Measurements from ENCODE around the gene KCTD20.
"Not testable (repeated sequence)": the region's sequence is repeated elsewhere in the genome, so short reads cannot be mapped to it uniquely, and the experiment has no call there.

Gene KCTD20

DNA sequence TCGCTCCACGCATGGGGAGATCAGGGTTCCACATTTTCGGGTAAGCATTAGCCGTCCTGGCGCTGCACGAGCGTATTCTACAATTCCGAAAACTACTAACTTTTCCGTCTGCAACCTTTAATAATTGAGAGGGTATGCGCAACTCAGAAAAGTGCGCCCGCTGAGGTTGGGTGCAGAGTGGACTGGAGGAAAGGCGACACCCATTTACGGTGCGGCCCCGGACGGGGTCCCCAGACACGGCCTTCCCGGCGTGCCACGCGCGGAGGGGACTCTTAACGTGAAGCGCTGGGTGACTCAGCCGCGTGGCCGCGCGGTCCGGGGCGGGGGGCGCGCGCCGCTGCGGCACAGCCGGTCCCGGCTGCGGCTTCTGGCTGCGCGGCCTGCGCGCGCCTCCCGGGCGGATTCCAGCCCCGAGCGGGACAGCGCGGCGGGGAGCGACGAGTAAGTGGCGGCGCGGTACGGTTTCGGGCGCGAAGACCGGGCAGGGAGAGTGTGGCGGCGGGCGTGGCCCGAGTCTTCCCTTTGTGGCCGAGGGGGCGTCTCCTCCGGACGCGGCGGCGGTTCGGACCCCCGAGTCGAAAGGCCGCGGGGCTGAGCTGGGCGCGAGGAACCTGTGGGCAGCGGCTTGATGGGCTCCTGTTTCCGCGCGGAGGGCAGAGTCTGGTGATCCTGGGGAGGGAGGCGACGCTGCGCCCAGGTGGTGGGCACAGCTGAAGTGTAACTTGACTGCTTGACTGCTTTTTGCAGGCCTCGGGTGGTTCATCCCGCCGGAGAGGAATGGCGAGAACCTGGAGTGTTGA, at the start of gene KCTD20, which contains the start of gene PXT1:
KCTD20 (plus strand) TSS at position 330 of the 800 bp plus-strand sequence. CDS start 27,098 bp downstream, outside the sequence.
PXT1 (minus strand) TSS at position 184 of the 800 bp plus-strand sequence. CDS start 16,772 bp downstream, outside the sequence.
- peak; percentile 80 for DNase-seq (ENCODE audit: low read depth)

DNA sequence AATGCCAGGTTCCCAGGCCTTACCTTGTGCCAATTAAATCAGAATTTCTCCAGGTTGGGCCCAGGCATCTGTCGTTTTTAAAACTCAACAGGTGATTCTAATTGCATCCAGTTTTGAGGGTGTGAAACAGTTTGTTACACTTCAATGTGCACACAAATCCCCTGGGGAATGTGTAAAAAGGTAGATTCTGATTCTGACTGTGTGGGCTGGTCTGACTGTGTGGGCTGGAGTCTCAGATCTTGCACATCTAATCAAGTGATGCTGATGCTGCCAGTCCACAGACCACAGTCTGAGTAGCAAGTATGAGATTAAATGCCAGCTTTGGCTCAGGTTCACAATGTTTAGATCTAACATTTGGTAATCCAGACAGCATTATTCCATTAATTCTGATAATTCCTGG, 42.8 kb upstream of the KCTD20 start:
- DNase-seq (ENCODE audit: low read depth) = no peak

DNA sequence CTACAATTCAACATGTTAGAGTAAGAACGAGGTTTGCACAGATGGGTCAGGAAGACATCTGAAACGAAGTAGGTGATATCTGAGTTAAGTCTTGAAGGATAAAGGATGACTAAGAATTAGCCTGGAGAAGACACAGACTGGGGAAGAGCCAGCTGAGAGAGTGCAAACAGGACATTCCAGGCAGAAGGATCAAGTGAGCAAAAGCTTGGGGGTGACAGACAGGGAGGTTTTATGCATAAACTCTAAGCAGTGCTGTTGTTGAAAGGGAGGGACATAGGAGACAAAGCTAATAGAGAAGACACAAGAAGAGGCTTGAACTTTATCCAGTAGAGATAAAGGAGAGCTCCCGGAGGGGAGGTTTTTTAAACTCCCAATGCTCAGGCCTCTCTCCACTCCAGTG, 40.3 kb upstream of the KCTD20 start:
- no peak for DNase-seq (ENCODE audit: low read depth)

DNA sequence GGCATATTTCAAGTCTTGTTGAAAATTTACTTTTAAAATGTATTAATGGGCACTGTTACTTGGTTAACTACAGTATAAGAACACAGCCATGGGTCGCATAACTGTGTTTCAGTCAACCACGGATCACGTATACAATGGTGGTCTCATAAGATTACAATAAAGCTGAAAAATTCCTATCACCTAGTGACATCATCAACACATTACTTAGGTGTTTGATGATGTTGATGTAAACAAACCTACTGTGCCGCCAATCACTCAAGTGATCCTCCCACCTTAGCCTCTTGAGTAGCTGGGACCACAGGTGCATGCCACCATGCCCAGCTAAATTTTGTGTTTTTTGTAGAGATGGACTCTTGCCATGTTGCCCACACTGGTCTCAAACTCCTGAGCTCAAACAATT, 38.6 kb upstream of the KCTD20 start:
- no peak for DNase-seq (ENCODE audit: low read depth)

DNA sequence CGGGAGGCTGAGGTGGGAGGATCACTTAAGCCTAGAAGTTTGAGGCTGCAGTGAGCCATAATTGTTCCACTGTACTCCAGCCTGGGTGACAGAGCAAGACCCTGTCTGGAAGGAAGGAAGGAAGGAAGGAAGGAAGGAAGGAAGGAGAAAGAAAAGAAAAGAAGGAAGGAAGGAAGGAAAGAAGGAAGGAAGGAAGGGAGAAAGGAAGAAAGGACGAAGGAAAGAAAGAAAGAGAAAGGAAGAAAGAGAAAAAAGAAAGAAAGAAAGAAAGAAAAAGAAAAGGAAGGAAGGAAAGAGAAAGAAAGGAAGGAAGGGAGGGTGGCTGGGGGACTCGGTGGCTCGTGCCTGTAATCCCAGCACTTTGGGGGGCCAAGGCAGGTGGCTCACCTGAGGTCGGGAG, 33.1 kb upstream of the KCTD20 start:
- not testable (repeated sequence) for DNase-seq (ENCODE audit: low read depth)

DNA sequence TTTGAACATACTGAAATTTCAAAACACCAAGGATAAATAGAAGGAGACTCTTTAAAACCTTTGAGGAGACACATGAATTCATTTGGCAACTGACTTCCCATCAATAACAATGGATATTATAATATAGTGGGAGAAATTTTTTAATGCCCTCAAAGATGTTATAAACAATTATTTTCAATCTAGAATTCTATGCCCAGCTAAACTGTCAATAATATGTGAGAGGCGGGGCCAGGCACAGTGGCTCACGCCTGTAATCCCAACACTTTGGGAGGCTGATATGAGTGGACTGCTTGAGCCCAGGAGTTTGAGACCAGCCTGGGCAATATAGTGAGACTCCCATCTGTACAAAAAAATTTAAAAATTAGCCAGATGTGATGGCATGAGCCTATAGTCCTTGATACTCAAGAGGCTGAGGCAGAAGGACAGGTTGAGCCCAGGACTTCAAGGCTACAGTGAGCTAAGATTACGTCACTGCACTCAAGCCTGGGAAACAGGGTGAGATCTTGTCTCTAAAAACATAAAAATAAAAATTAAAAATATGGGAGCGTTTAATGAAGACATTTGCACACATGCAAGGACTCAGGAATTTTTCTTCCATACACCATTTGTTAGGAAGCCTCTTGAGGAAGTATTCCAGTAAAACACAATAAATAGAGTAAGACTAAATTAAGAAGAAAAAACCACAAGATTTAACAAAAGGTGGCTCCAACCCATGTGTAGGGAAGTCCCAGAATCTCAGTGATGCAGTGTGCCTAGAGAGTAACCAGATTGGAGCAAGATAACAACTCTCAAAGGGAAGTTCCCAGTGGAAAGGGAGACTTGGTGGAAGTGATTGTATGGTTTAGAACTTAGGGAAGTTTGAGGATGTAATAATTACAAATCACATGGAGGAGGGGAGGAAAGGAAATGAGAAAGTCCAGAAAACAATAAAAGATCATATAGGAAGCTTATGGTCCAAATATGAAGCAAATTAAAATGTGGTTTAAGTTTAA, 29.0 kb upstream of the KCTD20 start:
- DNase-seq (ENCODE audit: low read depth) = no peak

DNA sequence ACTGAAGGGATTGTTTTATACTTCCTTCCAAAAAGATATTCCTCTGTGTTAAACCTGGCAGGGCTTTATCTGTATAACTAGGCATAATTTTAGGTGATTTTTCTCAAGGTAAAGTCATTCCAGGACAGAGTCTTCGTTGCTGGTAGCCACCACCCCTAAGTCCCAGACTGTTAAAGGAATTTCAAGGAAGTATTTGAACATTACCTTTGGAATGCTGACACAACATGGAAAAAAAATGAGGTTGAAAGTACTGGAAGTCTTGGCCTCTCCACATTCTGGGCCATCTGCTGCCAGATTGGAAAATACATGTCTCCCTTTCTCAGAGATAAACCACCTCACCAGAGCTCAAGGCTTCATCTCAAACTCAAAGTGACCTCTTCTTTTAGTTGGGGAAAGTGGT, 28.3 kb upstream of the KCTD20 start:
- no peak for DNase-seq (ENCODE audit: low read depth)

DNA sequence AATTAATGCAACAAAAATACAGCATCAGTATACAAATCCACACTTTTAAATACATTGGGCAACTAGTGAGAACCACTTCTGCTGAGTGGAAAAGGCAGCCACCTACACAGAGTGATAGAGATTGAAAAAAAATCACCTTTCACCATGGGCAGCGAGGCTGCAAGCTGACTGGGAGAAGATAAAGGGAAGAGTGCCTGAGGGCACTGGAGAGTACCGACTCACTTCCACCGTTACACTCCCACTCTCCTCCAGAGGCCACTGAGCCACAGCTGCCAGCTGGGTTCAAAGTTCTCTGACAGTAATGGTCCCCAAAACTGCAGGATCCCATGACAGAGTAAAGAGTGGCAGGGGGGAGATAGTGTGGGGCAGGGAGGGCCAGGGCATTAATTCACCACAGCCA, 24.2 kb upstream of the KCTD20 start:
- no peak for DNase-seq (ENCODE audit: low read depth)

DNA sequence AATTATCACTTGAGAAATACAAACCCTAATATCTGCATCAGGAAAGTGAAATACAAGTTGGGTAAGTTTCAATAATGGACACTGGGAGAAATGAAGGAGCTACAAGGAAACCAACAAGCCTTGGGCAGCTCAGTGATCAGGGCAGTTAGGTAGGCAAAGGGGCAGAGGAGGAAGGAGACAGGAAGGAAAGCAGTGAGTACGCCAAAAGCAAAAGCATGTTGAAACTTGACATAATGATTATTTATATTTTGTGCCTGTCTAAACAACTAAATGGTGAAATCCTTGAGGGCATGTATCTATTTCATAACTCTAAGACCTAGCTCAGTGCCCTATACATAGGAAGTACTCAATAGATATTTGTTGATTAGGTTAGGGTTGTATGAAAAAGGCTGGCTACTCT, 23.5 kb upstream of the KCTD20 start:
- DNase-seq (ENCODE audit: low read depth) = no peak

DNA sequence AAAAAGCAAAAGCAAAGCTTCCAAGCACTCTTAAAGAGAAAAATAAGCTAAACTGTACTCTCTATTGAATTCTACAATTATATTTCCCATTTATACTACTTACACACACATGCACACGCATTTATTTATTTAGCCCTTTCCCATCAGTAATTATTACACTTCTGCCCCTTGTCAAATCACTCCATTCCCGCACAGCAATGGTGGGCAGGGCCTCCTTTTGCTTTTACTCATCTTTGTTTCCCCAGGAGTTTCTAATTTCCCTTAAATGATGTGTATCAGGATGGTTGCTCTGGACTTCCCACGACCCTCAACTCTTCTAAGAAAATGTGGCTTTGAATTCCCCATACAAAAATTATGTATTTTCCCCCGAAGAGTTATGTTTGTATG, 20.1 kb upstream of the KCTD20 start:
- DNase-seq (ENCODE audit: low read depth) = no peak

DNA sequence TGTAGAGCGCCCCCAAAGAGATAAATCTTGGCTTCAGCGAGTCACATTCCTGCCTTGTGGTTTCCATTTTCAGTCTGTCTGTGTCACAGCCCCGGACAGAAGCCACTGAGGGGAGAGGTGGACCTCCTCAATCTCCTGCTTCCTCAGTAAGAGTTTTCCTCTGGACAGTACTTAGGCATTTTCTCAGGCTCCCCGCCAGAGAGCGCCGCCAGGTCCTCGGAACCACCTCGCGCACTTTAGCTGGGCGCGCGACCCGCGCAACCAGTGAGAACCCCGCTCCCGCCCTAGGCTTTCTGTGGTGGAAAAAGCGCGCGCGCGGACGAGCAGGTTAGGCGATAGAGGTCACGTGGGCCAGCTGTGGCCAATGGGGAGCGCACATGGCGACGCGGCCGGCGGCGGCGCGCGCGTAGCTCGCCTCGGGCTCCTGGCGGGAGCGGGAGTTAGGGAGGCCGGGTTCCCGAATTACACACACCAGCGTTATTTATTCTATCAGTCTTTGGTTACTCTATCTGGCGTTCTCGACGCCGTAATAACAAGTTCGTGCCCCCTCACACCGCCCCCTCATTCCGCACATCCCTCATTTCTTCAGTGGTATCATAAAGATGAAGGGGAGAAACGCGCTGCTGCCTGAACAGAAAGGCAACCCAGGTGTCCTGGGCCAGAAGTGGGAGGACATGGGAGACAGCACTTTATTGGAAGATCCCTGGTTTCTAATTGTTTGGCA, 19.5 kb upstream of the KCTD20 start:
- DNase-seq (ENCODE audit: low read depth) = peak; percentile 97

DNA sequence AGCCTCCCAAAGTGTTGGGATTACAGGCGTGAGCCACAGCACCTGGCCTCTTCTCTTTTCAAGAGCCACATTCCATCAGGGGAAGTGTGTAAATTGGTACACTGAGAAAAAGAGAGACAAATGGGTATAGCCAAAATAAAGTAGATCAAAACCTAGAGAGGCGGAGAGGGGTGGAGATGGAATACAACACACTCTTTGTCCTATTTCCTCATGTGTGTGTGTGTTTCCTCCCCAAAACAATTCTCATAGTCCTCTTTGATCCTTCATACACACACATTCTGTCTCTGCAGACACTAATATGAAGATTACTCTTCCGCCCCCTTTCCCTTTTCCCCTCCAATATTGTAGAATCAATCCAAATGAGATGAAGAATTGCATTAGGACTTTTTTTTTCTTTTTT, 16.2 kb upstream of the KCTD20 start:
- DNase-seq (ENCODE audit: low read depth) = no peak

DNA sequence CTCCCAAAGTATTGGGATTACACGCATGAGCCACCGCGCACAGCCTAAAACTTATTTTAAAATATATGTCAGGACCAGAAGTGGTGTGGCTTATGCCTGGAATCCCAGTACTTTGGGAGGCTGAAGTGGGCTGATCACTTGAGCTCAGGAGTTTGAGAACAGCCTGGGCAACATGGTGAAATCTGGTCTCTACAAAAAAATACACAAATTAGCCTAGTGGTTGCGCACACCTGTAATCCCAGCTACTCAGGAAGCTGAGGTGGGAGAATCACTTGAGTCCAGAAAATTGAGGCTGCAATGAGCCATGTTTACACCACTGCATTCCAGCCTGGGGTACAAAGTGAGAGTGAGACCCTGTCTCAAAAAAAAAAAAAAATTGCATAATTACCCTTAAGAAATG, 13.9 kb upstream of the KCTD20 start:
- no peak for DNase-seq (ENCODE audit: low read depth)

DNA sequence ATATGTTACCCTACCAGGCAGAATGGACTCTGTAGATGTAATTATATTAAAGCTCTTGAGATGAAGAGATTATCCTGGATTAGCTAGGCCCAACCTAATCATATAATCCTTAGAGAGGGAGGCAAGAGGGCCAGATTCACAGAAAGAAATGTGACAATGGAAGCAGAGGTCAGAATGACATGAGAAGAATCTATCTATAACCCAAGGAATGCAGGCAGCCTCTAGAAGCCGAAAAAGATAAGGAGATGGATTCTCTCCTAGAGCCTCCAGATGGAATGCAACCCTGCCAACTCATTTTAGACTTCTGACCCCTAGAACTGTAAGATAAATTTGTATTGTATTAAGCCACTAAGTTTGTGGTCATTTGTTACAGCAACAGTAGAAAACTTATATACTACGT, 12.4 kb upstream of the KCTD20 start:
- no peak for DNase-seq (ENCODE audit: low read depth)

DNA sequence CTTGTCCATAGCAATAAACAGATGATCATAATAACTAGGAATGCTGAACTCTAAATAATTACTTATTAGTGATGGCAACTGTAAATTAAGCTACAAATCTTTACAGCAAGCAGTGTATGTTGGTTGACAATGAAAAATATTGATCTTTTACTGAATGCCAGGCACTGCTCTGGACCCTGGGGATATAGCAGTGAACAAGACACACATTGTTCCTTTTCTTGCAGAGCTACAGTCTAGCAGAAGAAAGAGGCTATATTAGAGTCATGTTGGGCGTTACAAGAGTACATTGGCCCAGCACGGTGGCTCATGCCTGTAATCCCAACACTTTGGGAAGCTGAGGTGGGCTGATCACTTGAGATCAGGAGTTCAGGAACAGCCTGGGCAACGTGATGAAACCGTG, 11.6 kb upstream of the KCTD20 start:
- DNase-seq (ENCODE audit: low read depth) = no peak

DNA sequence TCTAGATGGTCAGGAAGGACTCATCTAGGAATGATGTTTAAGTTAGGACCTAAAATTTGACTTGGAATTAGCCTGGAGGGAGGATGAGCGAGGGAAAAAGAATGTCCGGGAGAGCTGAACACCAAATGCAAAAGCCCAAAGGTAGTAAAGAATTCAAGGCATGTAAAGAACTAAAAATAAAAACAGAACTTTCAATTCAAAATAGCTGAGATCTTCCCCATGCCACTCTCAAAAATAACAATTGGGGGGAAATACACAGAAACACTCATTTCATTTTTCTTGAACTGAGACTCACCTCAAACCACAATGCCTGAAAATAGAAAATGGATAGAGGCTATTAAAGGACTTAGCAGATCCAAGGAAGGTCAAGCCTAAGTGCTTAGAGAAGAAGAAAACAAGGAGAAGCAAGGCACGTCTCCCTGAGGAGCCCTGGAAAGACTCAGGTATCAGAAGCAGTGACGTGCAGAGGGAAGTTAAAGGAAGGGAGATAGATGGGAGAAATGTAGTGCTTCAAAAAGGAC, 10.6 kb upstream of the KCTD20 start:
- no peak for DNase-seq (ENCODE audit: low read depth)

DNA sequence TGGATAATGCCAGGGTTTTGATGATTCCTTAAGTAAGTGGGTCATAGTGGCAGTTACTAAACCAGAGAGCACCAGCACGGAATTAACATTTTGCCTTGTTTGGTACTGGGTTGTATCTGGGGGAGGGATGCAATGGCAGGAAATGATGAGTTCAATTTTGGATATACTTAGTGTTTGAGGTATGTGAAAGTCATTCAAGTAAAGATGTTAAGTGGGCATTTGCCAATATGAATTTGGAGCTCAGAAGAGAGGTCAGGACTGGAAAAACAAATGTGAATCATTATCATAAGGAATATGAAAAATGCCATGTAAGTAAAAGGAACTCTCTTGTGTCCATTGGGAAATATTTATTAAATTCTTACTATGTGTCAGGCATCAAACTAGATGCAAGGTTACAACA, 6.3 kb upstream of the KCTD20 start:
- DNase-seq (ENCODE audit: low read depth) = no peak

DNA sequence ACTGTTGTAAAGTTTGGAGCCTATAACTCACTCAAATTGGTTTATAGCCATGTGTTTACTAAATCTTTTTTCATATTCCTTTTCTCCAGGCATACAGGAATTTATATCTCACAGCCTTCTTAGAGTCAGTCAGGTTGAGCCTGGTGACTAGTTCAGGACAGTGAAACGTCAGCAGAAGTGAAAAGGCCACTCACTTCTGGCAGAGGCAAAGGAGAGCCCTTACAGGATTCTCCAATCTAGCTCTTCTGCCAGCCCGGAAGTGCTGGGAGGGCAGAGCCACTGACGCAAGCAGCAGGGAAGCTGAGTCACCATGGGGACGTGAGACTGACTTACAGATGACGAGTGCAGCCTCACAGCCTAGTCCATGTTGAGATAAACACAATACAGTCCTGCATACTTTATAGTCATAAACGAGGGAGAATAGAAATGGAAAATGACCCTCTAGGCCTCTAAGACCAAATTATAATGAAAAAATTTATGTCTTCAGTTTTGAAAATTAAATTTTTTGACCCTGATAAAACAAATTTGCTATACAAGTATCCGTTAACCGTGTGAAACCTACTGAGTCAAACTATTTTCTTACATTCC, 1.4 kb upstream of the KCTD20 start:
- peak; percentile 75 for DNase-seq (ENCODE audit: low read depth)

DNA sequence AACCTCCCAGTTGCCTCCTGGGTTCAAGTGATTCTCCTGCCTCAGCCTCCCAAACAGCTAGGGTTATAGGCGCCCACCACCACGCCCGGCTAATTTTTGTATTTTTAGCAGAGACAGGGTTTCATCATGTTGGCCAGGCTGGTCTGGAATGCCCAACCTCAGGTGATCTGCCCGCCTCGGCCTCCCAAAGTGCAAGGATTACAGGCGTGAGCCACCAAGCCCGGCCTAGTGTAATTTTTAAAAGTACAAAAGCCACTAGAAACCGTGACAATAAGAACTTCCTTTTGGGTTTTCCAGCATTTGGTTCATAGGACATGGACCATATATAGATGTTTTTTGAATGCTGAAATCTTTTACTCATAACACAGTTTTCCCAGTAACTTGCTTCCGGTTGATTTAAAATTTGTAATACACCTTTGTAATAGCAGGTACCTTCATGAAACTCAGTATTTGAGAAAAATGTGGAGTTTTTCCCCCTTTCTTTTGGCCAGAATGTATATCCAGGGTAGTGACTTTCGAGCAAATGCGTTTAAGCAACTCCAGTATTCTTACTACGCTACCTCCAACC, 613 bp upstream of the KCTD20 start:
- DNase-seq (ENCODE audit: low read depth) = no peak

DNA sequence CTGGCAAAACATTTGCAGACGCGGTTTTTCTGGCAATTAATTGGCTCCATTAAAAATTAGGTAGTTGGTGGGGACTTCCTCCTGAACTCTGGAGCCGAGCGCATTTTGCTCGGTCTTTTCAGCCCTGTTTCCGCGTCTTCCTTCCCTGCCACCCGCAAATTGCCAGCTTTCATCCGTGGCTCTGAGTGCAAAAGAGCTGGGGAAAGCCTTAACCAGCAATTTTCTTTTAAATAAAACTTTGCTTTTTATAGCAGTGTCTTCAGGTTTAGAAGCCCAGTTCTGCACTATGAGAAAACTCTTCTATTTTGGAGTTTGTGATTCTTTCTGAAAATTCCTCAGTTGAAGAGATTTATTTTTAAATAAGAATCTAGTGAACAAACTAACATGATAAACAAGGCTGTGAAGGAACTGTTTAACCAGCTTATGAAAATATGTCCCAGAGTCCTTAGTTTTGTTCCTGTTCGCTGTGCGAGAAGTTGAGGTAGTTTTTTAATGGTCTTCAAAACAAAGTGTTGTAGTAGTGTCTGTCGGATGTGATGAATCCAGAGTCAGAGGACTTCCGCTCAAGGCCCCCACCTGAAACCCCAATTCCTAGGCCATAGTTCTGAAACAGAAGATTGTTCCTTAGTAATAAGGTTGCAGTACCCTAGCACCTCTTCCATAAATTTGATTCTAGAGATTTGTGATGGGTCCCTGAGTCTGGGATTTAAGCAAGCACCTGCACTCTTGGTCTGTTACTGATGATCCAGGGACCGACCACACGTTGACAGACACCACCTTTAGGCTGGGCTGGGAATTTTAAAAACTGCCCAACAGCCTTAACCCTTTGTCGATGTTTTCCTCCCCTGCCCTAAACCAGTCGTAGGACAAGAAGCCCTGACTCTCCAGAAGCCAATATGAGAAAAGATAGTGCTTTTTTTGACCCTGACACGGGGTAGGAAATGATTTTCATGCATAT, 950 bp downstream of the KCTD20 start:
- no peak for DNase-seq (ENCODE audit: low read depth)

Data from stimulated activated CD8-positive, alpha-beta memory T cell treated with anti-CD3 and anti-CD28 coated beads, Interleukin-4, amount 100 ng/mL, for 24 hours (primary cell).